PC-3 (cell line): ENCODE measurements around the gene FFAR1.

Experiments
- EZH2phosphoT487 ChIP-seq: fragments of 300-600 bp; sonication (generic); IDR thresholded peaks from 2 replicates; pipeline ENCODE4 v1.6.1; 2018; ENCODE audit warnings: mild to moderate bottlenecking, antibody characterized with exemption, low read length, borderline replicate concordance
- TF ChIP-seq, protein P1 (sequence below): fragments of 300-600 bp; sonication (generic); conservative IDR thresholded peaks from 2 replicates; pipeline ENCODE4 v1.5.1; 2017; ENCODE audit warnings: antibody characterized with exemption, low read depth, mild to moderate bottlenecking, low read length

GRCh38 chr19:35362261-35363000 is 14.7 kb downstream of the FFAR1 start:
- TF ChIP-seq, protein P1, sequence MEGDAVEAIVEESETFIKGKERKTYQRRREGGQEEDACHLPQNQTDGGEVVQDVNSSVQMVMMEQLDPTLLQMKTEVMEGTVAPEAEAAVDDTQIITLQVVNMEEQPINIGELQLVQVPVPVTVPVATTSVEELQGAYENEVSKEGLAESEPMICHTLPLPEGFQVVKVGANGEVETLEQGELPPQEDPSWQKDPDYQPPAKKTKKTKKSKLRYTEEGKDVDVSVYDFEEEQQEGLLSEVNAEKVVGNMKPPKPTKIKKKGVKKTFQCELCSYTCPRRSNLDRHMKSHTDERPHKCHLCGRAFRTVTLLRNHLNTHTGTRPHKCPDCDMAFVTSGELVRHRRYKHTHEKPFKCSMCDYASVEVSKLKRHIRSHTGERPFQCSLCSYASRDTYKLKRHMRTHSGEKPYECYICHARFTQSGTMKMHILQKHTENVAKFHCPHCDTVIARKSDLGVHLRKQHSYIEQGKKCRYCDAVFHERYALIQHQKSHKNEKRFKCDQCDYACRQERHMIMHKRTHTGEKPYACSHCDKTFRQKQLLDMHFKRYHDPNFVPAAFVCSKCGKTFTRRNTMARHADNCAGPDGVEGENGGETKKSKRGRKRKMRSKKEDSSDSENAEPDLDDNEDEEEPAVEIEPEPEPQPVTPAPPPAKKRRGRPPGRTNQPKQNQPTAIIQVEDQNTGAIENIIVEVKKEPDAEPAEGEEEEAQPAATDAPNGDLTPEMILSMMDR, result no peak
- no peak for TF ChIP-seq EZH2phosphoT487
